HG03521 (cell line): ENCODE data around the gene TRIM64C.
"Not testable (repeated sequence)": the region's sequence is repeated elsewhere in the genome, so short reads cannot be mapped to it uniquely, and the experiment has no call there.

Experiments
- ATAC-seq: cut with Tn5 transposase; IDR thresholded peaks from one replicate; pipeline ENCODE4 v1.9.1; 2021; ENCODE audit warnings: mild to moderate bottlenecking, moderate library complexity; ENCODE audit not compliant: unreplicated experiment

TRIM64C gene

GRCh38 chr11:49059012-49059411 lies at the start of gene TRIM64C:
TRIM64C (minus strand) TSS chr11:49059112; CDS start chr11:49059112, 0 bp downstream.
- not testable (repeated sequence) for ATAC-seq

GRCh38 chr11:49102356-49102755 lies 43.4 kb upstream of the TRIM64C start:
- not testable (repeated sequence) for ATAC-seq

GRCh38 chr11:49069897-49070296 lies 11.0 kb upstream of the TRIM64C start:
- ATAC-seq, result not testable (repeated sequence)

- ATAC-seq, result not testable (repeated sequence)
Measured at GRCh38 chr11:49049821-49050220, 9.1 kb downstream of the TRIM64C start.

GRCh38 chr11:49048229-49048628 lies 10.7 kb downstream of the TRIM64C start:
- not testable (repeated sequence) for ATAC-seq

GRCh38 chr11:49028523-49028922 lies 30.4 kb downstream of the TRIM64C start, which contains the start of gene TRIM49B:
TRIM49B (plus strand) TSS chr11:49028823; CDS start chr11:49031600, 2,777 bp downstream.
- ATAC-seq, result not testable (repeated sequence)
